Activated naive CD4-positive, alpha-beta T cell treated with anti-CD3 and anti-CD28 coated beads, Interleukin-2, amount 10 ng/mL, durations not matched to agents 7 days and 5 days (primary cell): ENCODE results near the gene RPL19.
"Not testable (repeated sequence)": the region's sequence is repeated elsewhere in the genome, so short reads cannot be mapped to it uniquely, and the experiment has no call there.

Experiments
- CTCF ChIA-PET: fragments of 350-600 bp; sonication (Branson Sonifier 250); formaldehyde crosslinking; loops from one replicate; lab custom pipeline; 2021; ENCODE audit warnings: antibody characterized with exemption; lab: Charles Lee
- DNase-seq: peaks from one replicate; pipeline ENCODE4 v3.0.0-alpha.2; 2020
- H3K27ac Mint-ChIP-seq: one replicate; pipeline ENCODE4 v1.8.0; 2021; ENCODE audit warnings: mild to moderate bottlenecking, moderate library complexity, mixed read lengths
- H3K27me3 Mint-ChIP-seq: one replicate; pipeline ENCODE4 v1.8.0; 2021; ENCODE audit warnings: mild to moderate bottlenecking, mixed read lengths
- H3K36me3 Mint-ChIP-seq: one replicate; pipeline ENCODE4 v1.8.0; 2021; ENCODE audit warnings: mixed read lengths
- H3K4me1 Mint-ChIP-seq: one replicate; pipeline ENCODE4 v1.8.0; 2021; ENCODE audit warnings: mixed read lengths
- H3K4me3 Mint-ChIP-seq: one replicate; pipeline ENCODE4 v1.8.0; 2021; ENCODE audit warnings: mild to moderate bottlenecking, moderate library complexity, mixed read lengths
- H3K9me3 Mint-ChIP-seq: one replicate; pipeline ENCODE4 v1.8.0; 2021; ENCODE audit warnings: mixed read lengths

Gene RPL19

GRCh38 chr17:39166437-39167335, 33.4 kb upstream of the RPL19 start:
- no peak overlapping the region for H3K4me3 Mint-ChIP-seq

GRCh38 chr17:39167476-39167875, 32.6 kb upstream of the RPL19 start:
- peaks cover 6% of the 10 kb centered on the region for H3K9me3 Mint-ChIP-seq
- no peak overlapping the region for H3K4me3 Mint-ChIP-seq
- peaks cover 4% of the 10 kb centered on the region for H3K36me3 Mint-ChIP-seq
- CTCF ChIA-PET = interaction anchor here (0.6 to 7.6 kb wide), 7 partner anchors 8 to 243 kb away, joined by 3 to 121 read pairs (median 6); no protein-coding TSS in a partner anchor
- no peak for DNase-seq
- H3K27me3 Mint-ChIP-seq = peaks cover 89% of the 10 kb centered on the region
- no peak overlapping the region for H3K27ac Mint-ChIP-seq
- H3K4me1 Mint-ChIP-seq = peaks cover 55% of the 10 kb centered on the region

More at GRCh38 chr17:39166437-39167335, 33.4 kb upstream of the RPL19 start:
- Mint-ChIP-seq H3K27ac (no peak overlapping the region), H3K36me3 (peaks cover 4% of the 10 kb centered on the region), H3K9me3 (peaks cover 6% of the 10 kb centered on the region), H3K27me3 (peaks cover 86% of the 10 kb centered on the region), H3K4me1 (peaks cover 47% of the 10 kb centered on the region)
- DNase-seq = no peak
- CTCF ChIA-PET = interaction anchor here (0.6 to 7.6 kb wide), 7 partner anchors 9 to 184 kb away, joined by 3 to 121 read pairs (median 11); no protein-coding TSS in a partner anchor

- H3K27ac Mint-ChIP-seq, DNase-seq, H3K9me3 Mint-ChIP-seq, H3K4me3 Mint-ChIP-seq, H3K36me3 Mint-ChIP-seq: not testable (repeated sequence)
- Mint-ChIP-seq H3K4me1 (peaks cover 66% of the 10 kb centered on the region), H3K27me3 (peaks cover 78% of the 10 kb centered on the region)
- CTCF ChIA-PET = interaction anchor here (0.6 to 5.3 kb wide), 2 partner anchors 15 to 67 kb away, joined by 3 to 57 read pairs; no protein-coding TSS in a partner anchor
Measured at GRCh38 chr17:39168503-39168902, 31.6 kb upstream of the RPL19 start.

- H3K4me3 Mint-ChIP-seq = no peak overlapping the region
- CTCF ChIA-PET = interaction anchor here (0.5 kb wide), 1 partner anchor 1519 kb away, joined by 5 read pairs; no protein-coding TSS in a partner anchor
- peaks cover 4% of the 10 kb centered on the region for H3K36me3 Mint-ChIP-seq
- H3K27me3 Mint-ChIP-seq = peaks cover 72% of the 10 kb centered on the region
- no peak for DNase-seq
- H3K27ac Mint-ChIP-seq = no peak overlapping the region
- H3K9me3 Mint-ChIP-seq = peaks cover 6% of the 10 kb centered on the region
- peaks cover 66% of the 10 kb centered on the region for H3K4me1 Mint-ChIP-seq
Measured at GRCh38 chr17:39169101-39169500, 31.0 kb upstream of the RPL19 start.

- Mint-ChIP-seq H3K36me3 (peaks cover 4% of the 10 kb centered on the region), H3K27ac (no peak overlapping the region), H3K4me1 (peaks cover 63% of the 10 kb centered on the region), H3K27me3 (peaks cover 70% of the 10 kb centered on the region), H3K9me3 (peaks cover 6% of the 10 kb centered on the region), H3K4me3 (no peak overlapping the region)
- DNase-seq = no peak
- CTCF ChIA-PET = interaction anchor here (0.5 to 1.3 kb wide), 2 partner anchors 186 to 1519 kb away, joined by 4 to 5 read pairs; no protein-coding TSS in a partner anchor
Measured at GRCh38 chr17:39169518-39169917, 30.6 kb upstream of the RPL19 start.

- H3K27me3 Mint-ChIP-seq = peaks cover 64% of the 10 kb centered on the region
- peaks cover 57% of the 10 kb centered on the region for H3K4me1 Mint-ChIP-seq
- H3K36me3 Mint-ChIP-seq = peaks cover 6% of the 10 kb centered on the region
- H3K9me3 Mint-ChIP-seq = peaks cover 6% of the 10 kb centered on the region
- CTCF ChIA-PET = interaction anchor here (0.6 to 1.3 kb wide), 2 partner anchors 187 to 695 kb away, joined by 3 to 4 read pairs; no protein-coding TSS in a partner anchor
- H3K27ac Mint-ChIP-seq = no peak overlapping the region
- H3K4me3 Mint-ChIP-seq = no peak overlapping the region
- no peak for DNase-seq
Measured at GRCh38 chr17:39170109-39170508, 30.0 kb upstream of the RPL19 start.

- CTCF ChIA-PET = interaction anchor here (0.6 to 1.3 kb wide), 3 partner anchors 187 to 694 kb away, joined by 3 to 4 read pairs (median 3); no protein-coding TSS in a partner anchor
- peaks cover 56% of the 10 kb centered on the region for H3K4me1 Mint-ChIP-seq
- H3K27ac Mint-ChIP-seq = no peak overlapping the region
- H3K36me3 Mint-ChIP-seq = peaks cover 8% of the 10 kb centered on the region
- H3K9me3 Mint-ChIP-seq = peaks cover 6% of the 10 kb centered on the region
- H3K27me3 Mint-ChIP-seq = peaks cover 60% of the 10 kb centered on the region
- no peak overlapping the region for H3K4me3 Mint-ChIP-seq
- no peak for DNase-seq
Measured at GRCh38 chr17:39170558-39170957, 29.5 kb upstream of the RPL19 start.

GRCh38 chr17:39171933-39172332, 28.1 kb upstream of the RPL19 start:
- Mint-ChIP-seq H3K27me3 (peaks cover 46% of the 10 kb centered on the region), H3K9me3 (peaks cover 6% of the 10 kb centered on the region), H3K4me3 (no peak overlapping the region), H3K27ac (no peak overlapping the region), H3K36me3 (peaks cover 10% of the 10 kb centered on the region), H3K4me1 (peaks cover 45% of the 10 kb centered on the region)
- CTCF ChIA-PET = interaction anchor here (1.0 to 7.5 kb wide), 4 partner anchors 8 to 189 kb away, joined by 4 to 121 read pairs (median 6); partner anchors contain the start of gene ARL5C
- no peak for DNase-seq

GRCh38 chr17:39173080-39173479, 27.0 kb upstream of the RPL19 start:
- Mint-ChIP-seq H3K27ac (no peak overlapping the region), H3K9me3 (peaks cover 6% of the 10 kb centered on the region), H3K27me3 (peaks cover 39% of the 10 kb centered on the region), H3K4me1 (peaks cover 35% of the 10 kb centered on the region), H3K36me3 (peaks cover 20% of the 10 kb centered on the region), H3K4me3 (no peak overlapping the region)
- CTCF ChIA-PET = interaction anchor here (0.6 to 7.5 kb wide), 7 partner anchors 9 to 199 kb away, joined by 3 to 121 read pairs (median 7); partner anchors contain the start of gene ARL5C
- DNase-seq = no peak

GRCh38 chr17:39173526-39174274, 26.4 kb upstream of the RPL19 start:
- Mint-ChIP-seq H3K4me3 (no peak overlapping the region), H3K27me3 (peaks cover 33% of the 10 kb centered on the region), H3K4me1 (peaks cover 30% of the 10 kb centered on the region), H3K27ac (peak overlapping the region; percentile 6), H3K36me3 (peaks cover 22% of the 10 kb centered on the region), H3K9me3 (peaks cover 3% of the 10 kb centered on the region)
- CTCF ChIA-PET = interaction anchor here (0.6 to 7.5 kb wide), 14 partner anchors 10 to 199 kb away, joined by 3 to 121 read pairs (median 8); partner anchors contain the start of genes ARL5C and RPL19
- DNase-seq = no peak

- peak; percentile 86 for DNase-seq
- Mint-ChIP-seq H3K27ac (peak overlapping the region; percentile 37), H3K9me3 (no peaks in the 10 kb centered on the region)
Measured at GRCh38 chr17:39174920-39175694, 25.0 kb upstream of the RPL19 start.

GRCh38 chr17:39175695-39176093, 24.4 kb upstream of the RPL19 start:
- H3K27ac Mint-ChIP-seq = no peak overlapping the region
- peaks cover 20% of the 10 kb centered on the region for H3K36me3 Mint-ChIP-seq
- H3K9me3 Mint-ChIP-seq = no peaks in the 10 kb centered on the region
- peaks cover 21% of the 10 kb centered on the region for H3K4me1 Mint-ChIP-seq
- DNase-seq = no peak
- H3K4me3 Mint-ChIP-seq = no peak overlapping the region
- H3K27me3 Mint-ChIP-seq = peaks cover 13% of the 10 kb centered on the region
- CTCF ChIA-PET = interaction anchor here (0.9 to 7.5 kb wide), 17 partner anchors 8 to 414 kb away, joined by 3 to 121 read pairs (median 6); partner anchors contain the start of gene ARL5C

More at GRCh38 chr17:39174920-39175694, 25.0 kb upstream of the RPL19 start:
- CTCF ChIA-PET = interaction anchor here (0.6 to 7.5 kb wide), 34 partner anchors 8 to 413 kb away, joined by 3 to 121 read pairs (median 4); partner anchors contain the start of genes ARL5C and RPL19
- Mint-ChIP-seq H3K27me3 (peaks cover 19% of the 10 kb centered on the region), H3K36me3 (peaks cover 20% of the 10 kb centered on the region), H3K4me1 (peaks cover 26% of the 10 kb centered on the region), H3K4me3 (no peak overlapping the region)

GRCh38 chr17:39177256-39177655, 22.8 kb upstream of the RPL19 start:
- CTCF ChIA-PET = interaction anchor here (1.6 to 7.5 kb wide), 3 partner anchors 13 to 194 kb away, joined by 6 to 121 read pairs (median 55); partner anchors contain the start of gene ARL5C
- H3K4me1 Mint-ChIP-seq = peaks cover 14% of the 10 kb centered on the region
- H3K9me3 Mint-ChIP-seq = no peaks in the 10 kb centered on the region
- H3K4me3 Mint-ChIP-seq = no peak overlapping the region
- H3K27ac Mint-ChIP-seq = no peak overlapping the region
- no peaks in the 10 kb centered on the region for H3K27me3 Mint-ChIP-seq
- H3K36me3 Mint-ChIP-seq = peaks cover 20% of the 10 kb centered on the region
- no peak for DNase-seq
